Upper lobe of right lung (tissue), 1 donor: ENCODE measurements around the gene HRNR. TPM values are rescaled to one million over a fixed set of nuclear protein-coding genes. Genes with fewer than 3 reads are reported as not detected.

Source experiments
- ATAC-seq: fragments of 200-7000 bp; cut with Tn5 transposase; one replicate; pipeline ENCODE4 v1.9.1; 2020; ENCODE audit warnings: mild to moderate bottlenecking, moderate library complexity
- DNase-seq: peaks from one replicate; pipeline ENCODE4 v3.0.0-alpha.2; 2020
- H3K27ac ChIP-seq: fragments of 200-600 bp; one replicate; pipeline ENCODE4 v1.8.0; 2022
- H3K27me3 ChIP-seq: fragments of 200-600 bp; one replicate; pipeline ENCODE4 v1.8.0; 2022; ENCODE audit warnings: mild to moderate bottlenecking
- H3K36me3 ChIP-seq: fragments of 200-600 bp; one replicate; pipeline ENCODE4 v1.8.0; 2022
- H3K4me1 ChIP-seq: fragments of 200-600 bp; one replicate; pipeline ENCODE4 v1.8.0; 2022
- H3K4me3 ChIP-seq: fragments of 200-600 bp; one replicate; pipeline ENCODE4 v1.8.0; 2022; ENCODE audit warnings: mild to moderate bottlenecking
- H3K9me3 ChIP-seq: fragments of 200-600 bp; one replicate; pipeline ENCODE4 v1.8.0; 2022
- intact Hi-C: fragments of 100-400 bp; cut with DNase I; formaldehyde crosslinking; loops from one replicate; pipeline ENCODE4 v1.11.0; 2022
- total RNA-seq: library from RNA; stranded (reverse); fragmentation: NEBNext Ultra II Directional; extraction: Animal tissue kit (Norgen Biotek cat#: 25700); gene quantifications from one replicate; pipeline ENCODE4 v1.2.1, GENCODE V29; 2021
- TF ChIP-seq, protein P1 (sequence below): fragments of 200-600 bp; IDR thresholded peaks from one replicate; pipeline ENCODE4 v1.8.0; 2022; ENCODE audit warnings: antibody characterized with exemption
- donor health status: DM: no; HTN: yes; CAD: no; lungs with severe emphysema.

Gene HRNR
- total RNA-seq, 1 donor from 2014 or later, result not detected

DNA sequence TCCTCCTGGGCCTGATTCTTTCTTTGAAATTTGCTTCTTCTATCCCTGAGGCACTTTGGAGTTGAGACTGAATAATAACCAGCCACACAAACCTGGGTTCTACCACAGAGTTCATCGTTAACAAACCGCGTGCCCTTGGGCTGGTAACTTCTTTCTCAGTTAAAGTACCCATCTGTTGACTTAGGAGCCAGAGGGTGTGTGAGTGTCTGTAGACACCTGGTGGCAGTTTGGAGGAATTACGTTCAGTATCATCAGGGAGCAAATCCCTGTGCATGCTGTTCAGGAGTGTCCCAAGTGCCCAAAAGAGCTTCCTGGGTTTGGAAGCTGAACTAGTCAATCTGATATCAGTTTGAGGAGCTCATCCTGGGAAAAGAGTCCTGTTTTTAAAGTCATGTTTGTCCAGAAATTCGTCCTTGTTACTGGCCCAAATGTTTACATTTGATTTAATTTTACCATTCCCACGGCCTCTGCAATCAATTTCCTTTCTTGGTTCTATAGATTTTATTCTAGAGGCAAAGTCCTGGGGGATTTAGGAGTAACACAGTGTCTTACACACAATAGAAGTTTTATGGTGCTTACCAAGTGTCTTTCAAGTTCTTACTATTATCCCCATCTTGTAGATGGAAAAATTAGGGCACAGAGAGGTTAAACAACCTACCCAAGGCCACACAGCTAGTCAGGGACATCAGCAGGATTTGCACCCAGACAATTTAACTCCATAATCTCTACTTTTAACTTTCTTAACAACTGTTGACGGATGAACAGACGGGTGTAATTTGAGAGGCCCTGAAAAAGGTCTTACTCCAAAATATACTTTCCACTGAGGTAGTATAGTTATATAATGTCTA lies 38.2 kb downstream of the HRNR start:
- H3K4me3 ChIP-seq, result no peak overlapping the region
- no peaks in the 10 kb centered on the region for H3K4me1 ChIP-seq
- no peaks in the 10 kb centered on the region for H3K36me3 ChIP-seq
- ATAC-seq (peak; percentile 81), DNase-seq (no peak)
- H3K27ac ChIP-seq, result no peak overlapping the region
- intact Hi-C loops, result loop anchor here (10.0 kb wide), 2 partner anchors 131 to 269 kb away; no protein-coding TSS in a partner anchor
- H3K27me3 ChIP-seq, result no peaks in the 10 kb centered on the region
- no peaks in the 10 kb centered on the region for H3K9me3 ChIP-seq
- TF ChIP-seq, protein P1, sequence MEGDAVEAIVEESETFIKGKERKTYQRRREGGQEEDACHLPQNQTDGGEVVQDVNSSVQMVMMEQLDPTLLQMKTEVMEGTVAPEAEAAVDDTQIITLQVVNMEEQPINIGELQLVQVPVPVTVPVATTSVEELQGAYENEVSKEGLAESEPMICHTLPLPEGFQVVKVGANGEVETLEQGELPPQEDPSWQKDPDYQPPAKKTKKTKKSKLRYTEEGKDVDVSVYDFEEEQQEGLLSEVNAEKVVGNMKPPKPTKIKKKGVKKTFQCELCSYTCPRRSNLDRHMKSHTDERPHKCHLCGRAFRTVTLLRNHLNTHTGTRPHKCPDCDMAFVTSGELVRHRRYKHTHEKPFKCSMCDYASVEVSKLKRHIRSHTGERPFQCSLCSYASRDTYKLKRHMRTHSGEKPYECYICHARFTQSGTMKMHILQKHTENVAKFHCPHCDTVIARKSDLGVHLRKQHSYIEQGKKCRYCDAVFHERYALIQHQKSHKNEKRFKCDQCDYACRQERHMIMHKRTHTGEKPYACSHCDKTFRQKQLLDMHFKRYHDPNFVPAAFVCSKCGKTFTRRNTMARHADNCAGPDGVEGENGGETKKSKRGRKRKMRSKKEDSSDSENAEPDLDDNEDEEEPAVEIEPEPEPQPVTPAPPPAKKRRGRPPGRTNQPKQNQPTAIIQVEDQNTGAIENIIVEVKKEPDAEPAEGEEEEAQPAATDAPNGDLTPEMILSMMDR, result peak; percentile 81

DNA sequence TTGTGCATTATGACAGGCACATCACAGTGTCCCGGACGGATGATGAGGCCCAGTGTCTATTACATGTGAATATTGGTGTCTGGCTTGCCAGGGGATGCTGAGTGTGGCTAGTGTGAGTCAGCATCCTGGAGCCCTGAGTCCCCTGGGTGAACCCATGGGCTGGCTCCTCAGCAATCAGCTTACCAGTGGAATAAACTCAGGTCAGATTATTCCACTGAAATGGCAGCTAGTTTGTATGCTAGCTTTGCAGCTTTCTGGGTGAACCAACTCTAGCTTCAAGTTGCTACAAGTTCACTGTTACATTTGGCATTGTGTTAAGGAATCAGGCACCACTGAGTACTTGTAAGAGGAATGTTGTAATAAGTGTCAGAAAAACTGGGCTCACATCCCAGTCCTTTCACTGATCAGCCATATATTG lies 41.0 kb downstream of the HRNR start:
- TF ChIP-seq, protein P1, result no peak
- Histone ChIP-seq H3K4me1 (no peaks in the 10 kb centered on the region), H3K36me3 (no peaks in the 10 kb centered on the region), H3K9me3 (no peaks in the 10 kb centered on the region), H3K27ac (no peak overlapping the region), H3K4me3 (no peak overlapping the region), H3K27me3 (no peaks in the 10 kb centered on the region)
- intact Hi-C loops, result loop anchor here (10.0 kb wide), 2 partner anchors 128 to 272 kb away; no protein-coding TSS in a partner anchor
- ATAC-seq (peak; percentile 51), DNase-seq (no peak)

DNA sequence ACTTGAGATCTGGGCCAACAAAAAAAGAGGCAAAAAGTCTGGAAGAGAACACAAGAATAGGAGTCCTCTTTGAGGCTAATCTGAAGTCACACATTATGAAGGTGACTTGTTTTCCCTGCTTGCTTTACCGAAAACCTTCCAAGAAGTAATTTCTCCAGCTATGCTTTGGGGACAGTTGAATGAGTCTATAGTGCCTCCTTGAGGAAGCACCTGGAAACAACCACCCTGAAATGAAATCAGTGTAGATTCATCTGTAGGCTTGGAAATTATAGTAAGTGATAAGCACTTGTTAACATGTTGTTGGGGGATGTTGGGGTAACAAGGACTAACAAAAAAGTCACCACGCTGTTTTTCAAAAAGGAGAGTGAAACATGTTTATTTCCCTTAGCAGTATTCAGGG lies 41.6 kb downstream of the HRNR start:
- no peaks in the 10 kb centered on the region for H3K27me3 ChIP-seq
- TF ChIP-seq, protein P1, result peak; percentile 40
- H3K4me1 ChIP-seq, result no peaks in the 10 kb centered on the region
- DNase-seq, result no peak
- no peaks in the 10 kb centered on the region for H3K36me3 ChIP-seq
- peak; percentile 33 for ATAC-seq
- no peak overlapping the region for H3K27ac ChIP-seq
- no peak overlapping the region for H3K4me3 ChIP-seq
- intact Hi-C loops, result loop anchor here (10.0 kb wide), 2 partner anchors 128 to 272 kb away; no protein-coding TSS in a partner anchor
- no peaks in the 10 kb centered on the region for H3K9me3 ChIP-seq

DNA sequence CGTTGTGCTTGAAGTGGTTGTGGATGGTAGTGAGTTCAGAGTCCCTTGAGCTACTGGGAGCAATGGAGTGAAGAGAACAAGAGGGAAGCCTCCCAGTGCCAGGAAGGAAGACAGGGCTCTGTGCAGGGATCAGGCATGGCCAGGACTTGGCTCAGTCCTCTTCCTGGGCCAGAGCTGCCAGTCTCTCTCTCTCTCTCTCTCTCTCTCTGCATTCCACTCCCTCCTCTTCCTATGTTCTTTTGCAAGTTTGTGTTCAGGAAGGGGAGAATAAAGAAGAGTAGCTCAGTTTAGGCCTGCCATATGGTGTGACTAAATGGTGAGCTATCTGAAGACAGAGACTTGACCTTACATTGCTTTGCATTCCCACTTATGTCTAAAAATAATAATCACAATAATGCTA lies 44.4 kb downstream of the HRNR start:
- intact Hi-C loops, result no loop called here
- no peak for DNase-seq
- H3K27ac ChIP-seq, result no peak overlapping the region
- no peaks in the 10 kb centered on the region for H3K9me3 ChIP-seq
- H3K36me3 ChIP-seq, result no peaks in the 10 kb centered on the region
- H3K27me3 ChIP-seq, result no peaks in the 10 kb centered on the region
- ATAC-seq, result no peak
- no peak overlapping the region for H3K4me3 ChIP-seq
- TF ChIP-seq, protein P1, result no peak
- H3K4me1 ChIP-seq, result no peaks in the 10 kb centered on the region

DNA sequence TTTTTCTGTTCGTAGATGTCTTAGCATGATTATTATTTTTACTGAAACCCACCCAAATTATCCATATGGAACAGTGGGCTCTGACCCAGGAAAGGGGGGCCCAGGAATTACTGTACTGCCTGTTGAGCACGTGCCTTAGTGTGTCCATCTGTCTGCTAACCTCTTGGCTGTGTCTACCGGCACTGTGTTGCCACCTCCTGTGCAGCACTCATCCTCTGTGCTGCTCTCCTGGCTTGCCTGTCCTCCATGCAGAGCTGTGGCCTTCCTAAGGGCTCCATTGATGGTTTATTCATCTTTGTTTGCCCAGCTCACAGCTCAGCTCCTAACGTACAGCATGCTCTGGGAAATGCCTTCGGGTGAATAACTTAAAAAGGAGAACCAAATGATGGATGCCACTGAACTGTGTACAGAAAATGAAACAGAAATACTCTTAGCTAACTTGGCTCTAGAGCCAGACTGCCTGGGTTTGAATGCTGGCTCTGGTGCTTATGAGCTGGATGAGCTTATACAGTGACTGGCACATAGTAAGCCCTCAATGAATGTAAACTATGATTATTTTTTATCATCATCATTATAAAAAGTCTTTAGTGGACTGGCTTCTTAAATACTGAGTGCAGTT lies 53.6 kb downstream of the HRNR start:
- intact Hi-C loops, result no loop called here

More for the DNA sequence above, 53.6 kb downstream of the HRNR start:
- TF ChIP-seq, protein P1, result no peak
- Histone ChIP-seq H3K27me3 (no peaks in the 10 kb centered on the region), H3K9me3 (no peaks in the 10 kb centered on the region), H3K4me1 (peaks cover 11% of the 10 kb centered on the region), H3K4me3 (no peak overlapping the region), H3K36me3 (no peaks in the 10 kb centered on the region), H3K27ac (no peak overlapping the region)
- ATAC-seq (no peak), DNase-seq (no peak)
